Thyroid gland (tissue), 4 donors: Measurements from ENCODE around the gene NDUFA13.

Experiments used
- CTCF ChIP-seq, 6 experiments: fragments of 200-600 bp in 3 of 6; fragments of 450-650 bp in 3 of 6; sonication (generic) in 3 of 6; IDR thresholded peaks; one replicate each; pipeline ENCODE4 v1.5.1; 2016 to 2019; ENCODE audit warnings: antibody characterized with exemption in 6 of 6, mild to moderate bottlenecking in 2 of 6, inconsistent platforms in 1 of 6, moderate library complexity in 1 of 6
- POLR2A ChIP-seq, 2 donors: fragments of 450-650 bp; IDR thresholded peaks; one replicate each; pipeline ENCODE4 v1.6.1; 2017; ENCODE audit warnings: antibody characterized with exemption in 2 of 2, mild to moderate bottlenecking in 2 of 2, moderate library complexity in 1 of 2

- no peak for TF ChIP-seq CTCF (IDR thresholded peaks at IDR 0.05)
- no peak for TF ChIP-seq POLR2A (IDR thresholded peaks at IDR 0.05)
Measured at GRCh38 chr19:19548915-19549759, 33.1 kb downstream of the NDUFA13 start.
